ENCODE data around the gene SELL. TPM values are rescaled to one million over a fixed set of nuclear protein-coding genes. Genes with fewer than 3 reads are reported as not detected.
"Not testable (repeated sequence)": the region's sequence is repeated elsewhere in the genome, so short reads cannot be mapped to it uniquely, and the experiment has no call there.

SELL gene
- total and polyA plus RNA-seq, 4 experiments from 2014 or later = 378 to 1,603 (median 636) TPM

DNA sequence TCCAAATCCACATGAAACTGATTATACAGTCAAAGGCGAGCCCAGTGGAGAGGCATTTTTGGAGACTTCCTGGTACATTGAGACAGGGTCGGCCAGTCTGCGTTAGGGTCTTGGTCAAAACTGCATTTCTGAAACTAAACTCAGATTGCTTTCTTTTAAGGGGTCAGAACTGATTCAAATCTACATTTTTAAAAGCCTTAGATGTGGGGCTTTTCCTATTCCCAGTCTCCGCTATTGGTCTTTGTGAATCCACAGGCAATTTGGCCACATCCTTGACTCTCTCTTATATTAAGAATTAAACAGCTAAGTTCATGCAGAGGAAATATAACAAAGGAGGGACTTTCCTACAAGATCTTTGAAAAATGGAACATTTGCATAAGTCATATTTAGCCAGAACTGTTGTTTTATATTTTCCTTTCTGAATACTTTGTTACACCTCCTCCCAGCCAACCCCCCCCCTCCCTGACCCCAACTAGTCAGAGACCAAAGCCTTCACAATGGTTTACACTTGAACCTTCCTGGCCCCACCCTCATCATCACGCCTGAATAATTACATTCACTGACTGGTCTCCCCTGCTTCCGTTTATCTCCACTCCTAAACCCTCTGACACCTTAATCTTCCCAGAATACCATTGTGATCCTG, 30.9 kb downstream of the SELL start:
- intact Hi-C loops (cut with micrococcal nuclease) = no loop called here
- ChIA-PET CTCF (ENCODE audit: partially characterized antibody) (interaction anchor here (1.0 to 2.9 kb wide), 6 partner anchors 12 to 1338 kb away, joined by 3 to 19 read pairs (median 5); partner anchors contain the start of gene F5), POLR2A (ENCODE audit: partially characterized antibody) (interaction anchor here (0.6 to 11.4 kb wide), 5 partner anchors 10 to 78 kb away, joined by 3 to 128 read pairs (median 4); no protein-coding TSS in a partner anchor)
- Mint-ChIP-seq H3K9me3 (no peaks in the 10 kb centered on the region), H3K36me3 (peaks cover 0 to 3% of the 10 kb centered on the region in 2 donors), H3K4me1 (peaks cover 43 to 61% (median 52%) of the 10 kb centered on the region in 4 donors), H3K4me3 (peak overlapping the region; percentile 12 to 78 (median 65)), H3K27me3 (no peaks in the 10 kb centered on the region), H3K27ac (peak overlapping the region; percentile 22 to 90 (median 49))
- Histone ChIP-seq H3K27me3 (ENCODE audit: insufficient read depth, low read length) (no peaks in the 10 kb centered on the region), H3K4me1 (ENCODE audit: insufficient read depth, low read length) (peaks cover 62% of the 10 kb centered on the region), H3K36me3 (ENCODE audit: insufficient read depth, low read length) (no peaks in the 10 kb centered on the region), H3K4me3 (ENCODE audit: low read length in 2 of 2) (no peak overlapping the region), H3K9me3 (ENCODE audit: control insufficient read depth in 1 of 2, low read length in 2 of 2) (no peaks in the 10 kb centered on the region), H3K27ac (ENCODE audit: low read depth, low read length) (no peak overlapping the region)
- DNase-seq = peak in 1 of 5 donors; percentile 53

DNA sequence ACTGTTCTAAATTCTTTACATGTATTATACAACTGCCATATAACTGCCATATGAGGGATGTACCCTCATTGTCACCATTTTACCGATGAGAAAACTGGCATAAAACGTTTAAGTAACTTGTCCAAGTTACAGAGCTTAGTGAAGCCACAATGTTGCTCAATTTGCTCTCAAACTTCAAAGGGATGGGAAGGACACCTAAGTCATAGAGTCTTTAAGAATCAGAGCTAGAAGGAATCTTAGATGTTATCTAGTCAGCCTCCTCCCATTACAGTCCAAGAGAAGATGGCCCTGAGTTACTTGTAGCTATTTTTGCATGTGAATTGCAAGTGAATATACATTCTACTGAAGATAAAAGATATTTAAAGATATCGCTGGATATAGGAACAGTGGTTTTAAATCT, 31.7 kb downstream of the SELL start:
- CTCF ChIA-PET (ENCODE audit: partially characterized antibody) = interaction anchor here (0.8 to 1.7 kb wide), 5 partner anchors 9 to 127 kb away, joined by 3 to 7 read pairs (median 3); no protein-coding TSS in a partner anchor
- Mint-ChIP-seq H3K9me3 (no peaks in the 10 kb centered on the region), H3K27ac (peak overlapping the region in 3 of 7 donors; percentile 8 to 47 (median 14)), H3K4me3 (peak overlapping the region in 4 of 8 donors; percentile 29 to 60 (median 53)), H3K4me1 (peaks cover 43 to 63% (median 53%) of the 10 kb centered on the region in 4 donors), H3K36me3 (peaks cover 0 to 3% of the 10 kb centered on the region in 2 donors), H3K27me3 (no peaks in the 10 kb centered on the region)
- Histone ChIP-seq H3K27ac (ENCODE audit: low read depth, low read length) (no peak overlapping the region), H3K36me3 (ENCODE audit: insufficient read depth, low read length) (no peaks in the 10 kb centered on the region), H3K9me3 (ENCODE audit: control insufficient read depth in 1 of 2, low read length in 2 of 2) (no peaks in the 10 kb centered on the region), H3K4me1 (ENCODE audit: insufficient read depth, low read length) (peaks cover 57% of the 10 kb centered on the region), H3K4me3 (ENCODE audit: low read length in 2 of 2) (no peak overlapping the region), H3K27me3 (ENCODE audit: insufficient read depth, low read length) (no peaks in the 10 kb centered on the region)
- POLR2A ChIA-PET (ENCODE audit: partially characterized antibody) = interaction anchor here (1.9 to 11.4 kb wide), 2 partner anchors 9 to 12 kb away, joined by 10 to 128 read pairs; no protein-coding TSS in a partner anchor
- DNase-seq = no peak
- intact Hi-C loops (cut with micrococcal nuclease) = loop anchor here (2.0 kb wide), 1 partner anchor 13 kb away; no protein-coding TSS in a partner anchor

DNA sequence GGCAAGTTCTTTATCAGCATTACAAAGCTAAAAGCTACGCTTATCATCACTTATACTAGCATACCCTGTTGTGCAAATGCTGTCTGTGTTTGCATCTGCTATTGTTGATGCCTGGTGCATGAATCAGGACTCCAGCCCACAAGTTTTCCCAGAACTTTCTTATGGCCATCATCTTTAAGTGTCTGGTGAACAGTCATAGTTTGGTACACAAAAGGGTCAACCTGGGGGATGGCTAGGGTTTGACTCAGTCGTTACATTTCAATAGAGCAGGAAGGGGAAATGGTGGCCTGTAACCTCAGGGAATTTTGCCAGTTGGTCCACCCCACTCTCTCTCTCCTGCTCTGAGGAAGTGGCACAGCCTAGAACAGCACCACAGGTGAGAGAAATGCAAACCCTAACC, 35.4 kb downstream of the SELL start:
- Histone ChIP-seq H3K4me3 (ENCODE audit: low read length in 2 of 2) (no peak overlapping the region), H3K4me1 (ENCODE audit: insufficient read depth, low read length) (peaks cover 56% of the 10 kb centered on the region), H3K9me3 (ENCODE audit: control insufficient read depth in 1 of 2, low read length in 2 of 2) (no peaks in the 10 kb centered on the region), H3K27ac (ENCODE audit: low read depth, low read length) (no peak overlapping the region), H3K27me3 (ENCODE audit: insufficient read depth, low read length) (no peaks in the 10 kb centered on the region), H3K36me3 (ENCODE audit: insufficient read depth, low read length) (no peaks in the 10 kb centered on the region)
- H3K9me3 Mint-ChIP-seq = peaks cover 4 to 9% (median 6%) of the 10 kb centered on the region in 8 donors
- intact Hi-C loops (cut with micrococcal nuclease) = no loop called here
- CTCF ChIA-PET (ENCODE audit: partially characterized antibody) = interaction anchor here (1.1 to 2.2 kb wide), 5 partner anchors 17 to 74 kb away, joined by 3 to 9 read pairs (median 3); no protein-coding TSS in a partner anchor
- no peaks in the 10 kb centered on the region for H3K36me3 Mint-ChIP-seq
- peak overlapping the region in 4 of 7 donors; percentile 19 to 72 (median 34) for H3K27ac Mint-ChIP-seq
- H3K27me3 Mint-ChIP-seq = no peaks in the 10 kb centered on the region
- H3K4me3 Mint-ChIP-seq = peak overlapping the region in 5 of 8 donors; percentile 7 to 36 (median 22)
- POLR2A ChIA-PET (ENCODE audit: partially characterized antibody) = interaction anchor here (0.7 to 11.4 kb wide), 5 partner anchors 16 to 74 kb away, joined by 3 to 128 read pairs (median 5); no protein-coding TSS in a partner anchor
- DNase-seq = no peak
- peaks cover 35 to 62% (median 51%) of the 10 kb centered on the region in 4 donors for H3K4me1 Mint-ChIP-seq

DNA sequence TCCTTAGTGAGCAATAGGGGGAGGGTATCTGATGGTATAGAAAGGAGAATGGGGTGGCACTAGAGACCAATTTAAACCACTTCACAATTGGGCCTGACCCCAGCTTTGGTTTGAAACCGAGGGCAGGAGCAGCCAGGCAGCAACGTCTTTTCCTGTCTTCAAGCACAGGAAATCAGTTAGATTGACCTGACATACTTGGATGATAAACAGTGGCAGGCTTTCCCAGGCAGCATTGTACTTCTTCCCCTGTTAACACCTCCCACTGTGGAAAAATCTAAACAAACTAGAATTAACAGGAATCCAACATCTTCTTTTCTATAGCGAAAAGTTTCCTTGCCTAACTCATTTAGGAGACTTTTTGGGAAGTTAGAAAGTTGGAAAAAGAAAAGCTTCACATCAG, 40.6 kb downstream of the SELL start:
- DNase-seq = no peak
- Histone ChIP-seq H3K27ac (ENCODE audit: low read depth, low read length) (no peak overlapping the region), H3K4me3 (ENCODE audit: low read length in 2 of 2) (no peak overlapping the region), H3K4me1 (ENCODE audit: insufficient read depth, low read length) (peaks cover 46% of the 10 kb centered on the region), H3K36me3 (ENCODE audit: insufficient read depth, low read length) (no peaks in the 10 kb centered on the region), H3K27me3 (ENCODE audit: insufficient read depth, low read length) (no peaks in the 10 kb centered on the region), H3K9me3 (ENCODE audit: control insufficient read depth in 1 of 2, low read length in 2 of 2) (no peaks in the 10 kb centered on the region)
- Mint-ChIP-seq H3K4me1 (peaks cover 36 to 67% (median 55%) of the 10 kb centered on the region in 4 donors), H3K27me3 (no peaks in the 10 kb centered on the region), H3K9me3 (peaks cover 4 to 9% (median 6%) of the 10 kb centered on the region in 8 donors), H3K36me3 (no peaks in the 10 kb centered on the region), H3K4me3 (peak overlapping the region in 6 of 8 donors; percentile 25 to 73 (median 30)), H3K27ac (peak overlapping the region; percentile 66 to 88 (median 81))
- CTCF ChIA-PET (ENCODE audit: partially characterized antibody) = interaction anchor here (0.7 to 3.9 kb wide), 6 partner anchors 9 to 69 kb away, joined by 3 to 21 read pairs (median 4); no protein-coding TSS in a partner anchor
- POLR2A ChIA-PET (ENCODE audit: partially characterized antibody) = interaction anchor here (0.9 to 2.5 kb wide), 8 partner anchors 8 to 68 kb away, joined by 3 to 10 read pairs (median 4); no protein-coding TSS in a partner anchor
- intact Hi-C loops (cut with micrococcal nuclease) = no loop called here

DNA sequence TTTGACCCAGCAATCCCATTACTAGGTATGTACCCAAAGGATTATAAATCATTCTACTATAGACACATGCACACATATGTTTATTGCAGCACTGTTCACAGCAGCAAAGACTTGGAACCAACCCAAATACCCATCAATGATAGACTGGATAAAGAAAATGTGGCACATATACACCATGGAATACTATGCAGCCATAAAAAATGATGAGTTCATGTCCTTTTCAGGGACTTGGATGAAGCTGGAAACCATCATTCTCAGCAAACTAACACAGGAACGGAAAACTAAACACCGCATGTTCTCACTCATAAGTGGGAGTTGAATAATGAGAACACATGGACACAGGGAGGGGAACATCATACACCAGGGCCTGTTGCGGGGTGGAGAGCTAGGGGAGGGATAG, 41.2 kb downstream of the SELL start:
- H3K27me3 Mint-ChIP-seq; H3K36me3 Mint-ChIP-seq; H3K27ac ChIP-seq (ENCODE audit: low read depth, low read length); H3K36me3 ChIP-seq (ENCODE audit: insufficient read depth, low read length); H3K9me3 Mint-ChIP-seq; H3K4me3 ChIP-seq (ENCODE audit: low read length in 2 of 2); H3K9me3 ChIP-seq (ENCODE audit: control insufficient read depth in 1 of 2, low read length in 2 of 2); H3K27me3 ChIP-seq (ENCODE audit: insufficient read depth, low read length); DNase-seq; intact Hi-C loops (cut with micrococcal nuclease): not testable (repeated sequence)
- peaks cover 43% of the 10 kb centered on the region for H3K4me1 ChIP-seq (ENCODE audit: insufficient read depth, low read length)
- Mint-ChIP-seq H3K27ac (peak overlapping the region in 6 of 7 donors; percentile 10 to 88 (median 80)), H3K4me3 (peak overlapping the region in 2 of 8 donors; percentile 29 to 59), H3K4me1 (peaks cover 32 to 62% (median 50%) of the 10 kb centered on the region in 4 donors)
- CTCF ChIA-PET (ENCODE audit: partially characterized antibody) = interaction anchor here (0.7 to 3.9 kb wide), 6 partner anchors 9 to 68 kb away, joined by 3 to 21 read pairs (median 4); no protein-coding TSS in a partner anchor
- POLR2A ChIA-PET (ENCODE audit: partially characterized antibody) = interaction anchor here (0.9 to 2.5 kb wide), 7 partner anchors 9 to 38 kb away, joined by 3 to 10 read pairs (median 5); no protein-coding TSS in a partner anchor

DNA sequence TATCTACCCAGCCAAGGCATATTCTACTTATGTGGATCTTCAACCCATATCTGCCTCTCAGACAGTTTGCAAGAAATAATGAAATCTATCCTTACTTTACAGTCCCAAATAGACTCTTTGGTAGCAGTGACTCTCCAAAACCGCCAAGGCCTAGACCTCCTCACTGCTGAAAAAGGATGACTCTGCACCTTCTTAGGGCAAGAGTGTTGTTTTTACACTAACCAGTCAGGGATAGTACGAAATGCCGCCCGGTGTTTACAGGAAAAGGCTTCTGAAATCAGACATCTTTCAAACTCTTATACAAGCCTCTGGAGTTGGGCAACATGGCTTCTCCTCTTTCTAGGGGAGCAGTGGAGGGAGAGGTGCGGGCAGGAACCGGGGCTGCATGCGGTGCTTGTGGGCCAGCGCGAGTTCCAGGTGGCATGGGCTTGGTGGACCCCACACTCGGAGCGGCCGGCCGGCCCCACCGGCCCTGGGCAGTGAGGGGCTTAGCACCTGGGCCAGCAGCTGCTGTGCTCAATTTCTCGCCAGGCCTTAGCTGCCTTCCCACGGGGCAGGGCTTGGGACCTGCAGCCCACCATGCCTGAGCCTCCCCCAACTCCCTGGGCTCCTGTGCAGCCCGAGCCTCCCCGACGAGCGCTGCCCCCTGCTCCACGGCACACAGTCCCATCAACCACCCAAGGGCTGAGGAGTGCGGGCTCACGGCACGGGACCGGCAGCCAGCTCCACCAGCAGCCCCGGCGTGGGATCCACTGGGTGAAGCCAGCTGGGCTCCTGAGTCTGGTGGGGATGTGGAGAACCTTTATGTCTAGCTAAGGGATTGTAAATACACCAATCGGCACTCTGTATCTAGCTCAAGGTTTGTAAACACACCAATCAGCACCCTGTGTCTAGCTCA, 43.5 kb downstream of the SELL start:
- H3K4me1 ChIP-seq (ENCODE audit: insufficient read depth, low read length) = peaks cover 43% of the 10 kb centered on the region
- not testable (repeated sequence) for H3K4me3 ChIP-seq (ENCODE audit: low read length in 2 of 2); H3K27me3 Mint-ChIP-seq; H3K36me3 Mint-ChIP-seq; H3K9me3 ChIP-seq (ENCODE audit: control insufficient read depth in 1 of 2, low read length in 2 of 2); H3K27me3 ChIP-seq (ENCODE audit: insufficient read depth, low read length); H3K36me3 ChIP-seq (ENCODE audit: insufficient read depth, low read length); H3K27ac ChIP-seq (ENCODE audit: low read depth, low read length); H3K9me3 Mint-ChIP-seq
- peak in 1 of 5 donors; percentile 20 for DNase-seq
- peaks cover 34 to 79% (median 56%) of the 10 kb centered on the region in 4 donors for H3K4me1 Mint-ChIP-seq
- H3K27ac Mint-ChIP-seq = peak overlapping the region; percentile 62 to 96 (median 92)
- ChIA-PET CTCF (ENCODE audit: partially characterized antibody) (interaction anchor here (0.7 to 3.9 kb wide), 5 partner anchors 9 to 66 kb away, joined by 3 to 21 read pairs (median 4); no protein-coding TSS in a partner anchor), POLR2A (ENCODE audit: partially characterized antibody) (interaction anchor here (1.1 kb wide), 1 partner anchor 24 kb away, joined by 3 read pairs; no protein-coding TSS in a partner anchor)
- intact Hi-C loops (cut with micrococcal nuclease) = loop anchor here (1.0 kb wide), 1 partner anchor 43 kb away; the partner anchor contains the start of gene SELL
- peak overlapping the region in 7 of 8 donors; percentile 49 to 74 (median 69) for H3K4me3 Mint-ChIP-seq
